ENCODE measurements around the gene C12orf76. TPM values are rescaled to one million over a fixed set of nuclear protein-coding genes. Genes with fewer than 3 reads are reported as not detected.
A peak's percentile ranks its signal among the peaks of the same experiment; 100 is the strongest.

Gene C12orf76
- polyA plus RNA-seq, 2 of the 4 experiments (the other 2 are of a cell fraction) = 13.3 to 22.6 TPM

- TF ChIP-seq, protein P1, sequence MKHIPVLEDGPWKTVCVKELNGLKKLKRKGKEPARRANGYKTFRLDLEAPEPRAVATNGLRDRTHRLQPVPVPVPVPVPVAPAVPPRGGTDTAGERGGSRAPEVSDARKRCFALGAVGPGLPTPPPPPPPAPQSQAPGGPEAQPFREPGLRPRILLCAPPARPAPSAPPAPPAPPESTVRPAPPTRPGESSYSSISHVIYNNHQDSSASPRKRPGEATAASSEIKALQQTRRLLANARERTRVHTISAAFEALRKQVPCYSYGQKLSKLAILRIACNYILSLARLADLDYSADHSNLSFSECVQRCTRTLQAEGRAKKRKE (CRISPR knock-in tag; IDR thresholded peaks at IDR 0.05; ENCODE audit: low read depth) = no peak
- TF ChIP-seq E2F6 (IDR thresholded peaks at IDR 0.05; ENCODE audit: borderline replicate concordance, low read depth) (no peak), HOXB5 (CRISPR knock-in tag; IDR thresholded peaks at IDR 0.05) (no peak), SMC3 (IDR thresholded peaks at IDR 0.05) (no peak), NR3C1 (IDR thresholded peaks at IDR 0.05) (no peak), TP53 (CRISPR knock-in tag; IDR thresholded peaks at IDR 0.05) (no peak), ZSCAN20 (CRISPR knock-in tag; IDR thresholded peaks at IDR 0.05) (no peak), JUNB (IDR thresholded peaks at IDR 0.05) (no peak), CBX2 (IDR thresholded peaks at IDR 0.05; ENCODE audit: borderline replicate concordance, low read depth) (no peak)
These were observed 1.7 kb downstream of the C12orf76 start (continued) for GRCh38 chr12:110046451-110047187.

GRCh38 chr12:110042264-110042663, 6.1 kb downstream of the C12orf76 start:
- ATAC-seq (no peak), FAIRE-seq (no peak), DNase-seq (ENCODE audit: low read depth in 1 of 2, low spot score in 1 of 2) (peak in 1 of 2 experiments; percentile 72)
- no peak overlapping the region for H3K4me3 ChIP-seq
- no peaks in the 10 kb centered on the region for H3K9me3 ChIP-seq
- H3K4me1 ChIP-seq = peaks cover 73% of the 10 kb centered on the region
- peak overlapping the region; percentile 85 to 93 for H3K27ac ChIP-seq
- peak overlapping the region; percentile 52 for H3K4me2 ChIP-seq
- 90% methylated on average over 3 of the region's 3 CpGs for WGBS (ENCODE audit: missing lambda C conversion rate)
- ChIA-PET CTCF (interaction anchor here (0.6 to 2.7 kb wide), 11 partner anchors 9 to 560 kb away, joined by 3 to 8 read pairs (median 3); partner anchors contain the start of gene ANKRD13A), POLR2A (no interaction called here)
- peak in 1 of 2 experiments; percentile 35; a peak in 1 of 4 replicates for TF ChIP-seq CEBPB (IDR thresholded peaks at IDR 0.05)
- no peak for TF ChIP-seq MYC (IDR thresholded peaks at IDR 0.05; ENCODE audit: borderline replicate concordance, low read length)

- WGBS (ENCODE audit: missing lambda C conversion rate) = 2% methylated on average over 5 of the region's 5 CpGs
- ChIA-PET CTCF (interaction anchor here (0.7 to 1.6 kb wide), 5 partner anchors 15 to 487 kb away, joined by 3 to 5 read pairs (median 3); no protein-coding TSS in a partner anchor), POLR2A (no interaction called here)
- Histone ChIP-seq H3K4me2 (peak overlapping the region; percentile 90), H3K9me3 (no peaks in the 10 kb centered on the region), H3K4me3 (no peak overlapping the region), H3K27ac (peak overlapping the region; percentile 90 to 93), H3K4me1 (peaks cover 70% of the 10 kb centered on the region)
- ATAC-seq = peak; percentile 90 to 92
- FAIRE-seq = peak; percentile 99
- peak; percentile 92 to 98 for DNase-seq (ENCODE audit: low read depth in 1 of 2, low spot score in 1 of 2)
- TF ChIP-seq EHF (CRISPR knock-in tag; IDR thresholded peaks at IDR 0.05) (0 out of 2 replicates have a peak, but pooled peaks have one; percentile 74), JUN (IDR thresholded peaks at IDR 0.05) (peak; percentile 93 to 97), HOXB13 (CRISPR knock-in tag; IDR thresholded peaks at IDR 0.05; ENCODE audit: low read depth) (peak; percentile 78), CHD4 (IDR thresholded peaks at IDR 0.05; ENCODE audit: borderline replicate concordance) (no peak), MYC (IDR thresholded peaks at IDR 0.05; ENCODE audit: borderline replicate concordance, low read length) (peak; percentile 73), MAZ (IDR thresholded peaks at IDR 0.05; ENCODE audit: borderline replicate concordance, low read depth, low read length) (no peak), PBX3 (IDR thresholded peaks at IDR 0.05) (peak; percentile 65; the same call in 1 of the 2 replicates), ELK1 (IDR thresholded peaks at IDR 0.05; ENCODE audit: low read depth, low read length) (no peak), MAFK (IDR thresholded peaks at IDR 0.05; ENCODE audit: partially characterized antibody) (peak; percentile 99), JUNB (IDR thresholded peaks at IDR 0.05) (peak; percentile 93), RAD21 (conservative IDR thresholded peaks at IDR 0.05 in 1 of 2, IDR thresholded peaks at IDR 0.05 in 1 of 2) (peak in 1 of 2 experiments; percentile 20; a peak in 3 of 5 replicates), HOXB5 (CRISPR knock-in tag; IDR thresholded peaks at IDR 0.05) (peak; percentile 84; the same call in 1 of the 2 replicates), E2F6 (IDR thresholded peaks at IDR 0.05; ENCODE audit: borderline replicate concordance, low read depth) (no peak), ESRRA (IDR thresholded peaks at IDR 0.05; ENCODE audit: borderline replicate concordance, low read length) (peak; percentile 6; the same call in 1 of the 2 replicates), FOXS1 (CRISPR knock-in tag; IDR thresholded peaks at IDR 0.05) (peak; percentile 84), CEBPB (IDR thresholded peaks at IDR 0.05) (peak; percentile 78 to 87; a peak in 2 of 4 replicates), ZFP36 (IDR thresholded peaks at IDR 0.05; ENCODE audit: borderline replicate concordance, partially characterized antibody) (no peak), SMC3 (IDR thresholded peaks at IDR 0.05) (0 out of 3 replicates have a peak, but pooled peaks have one; percentile 13), POLR2AphosphoS2 (conservative IDR thresholded peaks at IDR 0.05; ENCODE audit: low read length) (no peak), HES2 (IDR thresholded peaks at IDR 0.05) (peak; percentile 80), GATA3 (IDR thresholded peaks at IDR 0.05; ENCODE audit: borderline replicate concordance) (peak; percentile 96), SREBF2 (IDR thresholded peaks at IDR 0.05) (no peak), HOXA7 (CRISPR knock-in tag; IDR thresholded peaks at IDR 0.05) (peak; percentile 72; the same call in 1 of the 2 replicates)
These were observed 9.1 kb downstream of the C12orf76 start for GRCh38 chr12:110039085-110039807.
